Erythroblast (primary cell): ENCODE results near the gene MOB1B.

Source experiments
- GATA1 ChIP-seq: IDR thresholded peaks from 2 replicates; pipeline ENCODE4 v1.6.1; 2011; ENCODE audit warnings: low read depth, mild to moderate bottlenecking, control low read depth, low read length, moderate library complexity
- POLR2A ChIP-seq: IDR thresholded peaks from 2 replicates; pipeline ENCODE4 v1.6.1; 2011; ENCODE audit warnings: mild to moderate bottlenecking, low read length

GRCh38 chr4:70943114-70943513, 40.9 kb downstream of the MOB1B start:
- TF ChIP-seq POLR2A (no peak), GATA1 (no peak)
